GM15510 (cell line): ENCODE measurements around the gene EEF1A1.

Experiments
- POLR2A ChIP-seq: IDR thresholded peaks from 3 replicates; pipeline ENCODE4 v1.6.1; 2011; ENCODE audit warnings: borderline replicate concordance; ENCODE audit not compliant: insufficient read length; ENCODE audit errors: extremely low read depth

EEF1A1 gene

DNA sequence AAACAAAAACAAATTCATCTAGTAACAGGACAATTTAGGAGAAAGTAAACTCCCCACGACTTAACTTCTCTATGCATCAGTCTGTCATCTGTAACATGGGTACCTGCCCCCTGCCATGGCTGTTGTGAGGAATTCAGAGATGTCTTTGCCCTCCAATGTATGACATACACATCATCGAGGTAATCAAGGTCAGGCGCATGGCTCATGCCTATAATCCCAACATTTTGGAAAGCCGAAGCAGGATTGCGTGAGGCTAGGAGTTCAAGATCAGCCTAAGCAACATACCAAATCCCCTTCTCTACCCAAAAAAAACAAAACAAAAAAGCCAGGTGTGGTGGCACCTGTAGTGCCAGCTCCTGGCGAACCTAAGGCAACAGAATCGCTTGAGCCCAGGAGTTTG, 9.0 kb downstream of the EEF1A1 start:
- TF ChIP-seq POLR2A = no peak

DNA sequence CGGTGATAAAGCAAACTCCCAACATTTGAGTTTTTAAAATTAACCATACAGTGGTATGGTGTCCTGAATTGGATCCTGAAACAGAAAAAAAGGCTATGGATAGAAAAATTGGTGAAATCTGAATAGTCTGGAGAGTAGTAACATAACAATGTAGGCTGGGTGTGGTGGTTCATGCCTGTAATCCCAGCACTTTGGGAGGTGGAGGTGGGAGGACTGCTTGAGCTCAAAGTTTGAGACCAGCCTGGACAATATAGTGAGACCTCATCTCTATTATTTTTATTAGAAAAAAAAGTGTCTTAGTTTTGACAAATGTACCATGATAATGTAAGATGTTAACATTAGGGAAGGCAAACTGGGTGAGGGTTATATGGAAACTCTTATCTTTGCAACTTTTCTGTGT, 11.0 kb downstream of the EEF1A1 start:
- no peak for TF ChIP-seq POLR2A

DNA sequence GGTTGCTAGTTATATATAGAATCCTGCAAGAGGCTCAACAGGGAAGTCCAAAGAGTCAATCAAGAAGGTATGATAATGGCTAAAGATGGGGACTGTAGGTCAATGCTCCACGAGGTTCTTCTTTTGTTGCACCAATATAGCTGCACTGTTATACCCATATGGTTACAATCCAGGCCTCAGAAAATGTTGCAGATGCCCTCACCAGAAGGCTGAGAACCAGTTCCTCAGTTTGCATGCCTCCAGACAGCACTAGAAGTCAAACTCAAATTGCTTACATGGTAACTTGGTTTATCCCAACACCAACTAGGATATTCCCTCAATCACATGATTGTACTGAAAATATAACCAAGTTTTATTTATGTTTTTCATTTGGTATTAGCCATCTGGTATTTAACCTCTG, 12.1 kb downstream of the EEF1A1 start:
- no peak for TF ChIP-seq POLR2A

DNA sequence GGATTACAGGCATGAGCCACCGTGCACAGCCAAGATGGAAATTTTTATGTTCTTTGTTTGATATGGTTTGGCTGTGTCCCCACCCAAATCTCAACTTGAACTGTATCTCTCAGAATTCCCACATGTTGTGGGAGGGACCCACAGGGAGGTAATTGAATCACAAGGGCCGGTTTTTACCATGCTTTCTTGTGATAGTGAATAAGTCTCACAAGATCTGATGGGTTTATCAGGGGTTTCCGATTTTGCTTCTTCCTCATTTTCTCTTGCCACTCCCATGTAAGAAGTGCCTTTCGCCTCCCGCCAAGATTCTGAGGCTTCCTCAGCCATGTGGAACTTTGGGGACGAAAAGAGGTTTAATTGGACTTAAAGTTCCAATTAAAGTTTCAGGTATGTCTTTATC, 14.6 kb downstream of the EEF1A1 start:
- no peak for TF ChIP-seq POLR2A

DNA sequence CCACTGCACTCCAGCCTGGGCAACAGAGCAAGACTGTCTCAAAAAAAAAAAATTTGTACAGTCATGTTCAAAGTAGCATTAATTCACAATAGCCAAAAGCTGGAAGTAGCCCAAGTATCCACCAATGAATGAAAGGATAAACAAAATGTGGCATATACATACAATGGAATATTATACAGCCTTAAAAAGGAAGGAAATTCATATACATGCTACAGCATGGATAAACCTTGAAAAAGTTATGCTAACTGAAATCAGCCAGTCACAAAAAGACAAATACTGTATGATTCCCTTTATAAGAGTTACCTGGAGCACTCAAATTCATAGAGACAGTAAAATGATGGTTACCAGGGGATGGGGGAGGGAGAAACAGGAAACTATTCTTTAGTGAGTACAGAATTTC, 15.7 kb downstream of the EEF1A1 start:
- no peak for TF ChIP-seq POLR2A

GRCh38 chr6:73504160-73504559, 16.7 kb downstream of the EEF1A1 start:
- TF ChIP-seq POLR2A = no peak

DNA sequence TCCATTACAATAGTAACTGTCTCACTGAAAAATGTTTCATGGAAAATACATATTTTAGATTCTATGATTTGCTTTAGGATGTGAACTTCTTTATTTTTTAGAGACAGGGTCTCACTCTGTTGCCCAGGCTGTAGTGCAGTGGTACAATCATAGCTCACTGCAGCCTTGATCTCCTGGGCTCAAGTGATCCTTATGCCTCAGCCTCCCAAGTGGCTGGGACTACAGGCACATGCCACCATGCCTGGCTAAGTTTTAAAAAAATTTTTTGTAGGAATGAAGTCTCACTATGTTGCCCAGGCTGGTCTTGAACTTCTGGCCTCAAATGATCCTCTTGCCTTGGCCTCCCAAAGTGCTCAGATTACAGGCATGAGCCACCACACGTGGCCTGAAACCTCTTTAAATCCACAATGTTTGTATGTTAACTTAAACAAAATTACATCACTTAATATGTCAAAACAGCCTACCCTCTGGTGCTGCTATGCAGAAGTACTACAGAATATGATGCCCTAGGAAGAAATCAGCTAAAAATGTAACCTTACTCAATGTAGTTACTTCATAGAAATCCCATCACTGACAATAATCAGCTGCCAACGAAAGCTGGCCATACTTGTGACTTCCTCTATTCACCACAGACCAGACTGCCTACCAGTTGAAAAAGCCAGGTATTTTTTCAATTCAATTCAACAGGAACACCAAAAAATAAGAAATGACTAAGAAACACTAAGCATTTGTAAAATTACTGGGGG, 17.6 kb downstream of the EEF1A1 start:
- TF ChIP-seq POLR2A = no peak

DNA sequence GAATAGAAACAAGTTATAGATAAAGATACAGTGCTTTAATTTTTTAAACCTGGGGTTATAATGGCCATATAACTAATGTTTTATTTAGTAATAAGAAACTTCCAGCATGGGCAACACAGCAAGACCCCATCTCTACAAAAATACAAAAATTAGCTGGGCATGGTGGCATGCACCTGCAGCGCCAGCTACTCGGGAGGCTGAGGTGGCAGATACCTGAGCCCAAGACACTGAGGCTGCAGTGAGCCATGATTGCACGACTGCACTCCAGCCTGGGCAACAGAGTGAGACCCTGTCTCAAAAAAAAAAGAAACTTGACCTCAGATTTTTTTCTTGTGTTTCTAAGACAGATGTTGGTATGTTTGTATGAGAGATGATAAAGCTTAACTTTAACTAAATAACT, 22.9 kb downstream of the EEF1A1 start:
- no peak for TF ChIP-seq POLR2A

- TF ChIP-seq POLR2A = no peak
Observed at GRCh38 chr6:73491377-73491776, 29.5 kb downstream of the EEF1A1 start.

GRCh38 chr6:73487473-73487872, 33.4 kb downstream of the EEF1A1 start:
- no peak for TF ChIP-seq POLR2A

DNA sequence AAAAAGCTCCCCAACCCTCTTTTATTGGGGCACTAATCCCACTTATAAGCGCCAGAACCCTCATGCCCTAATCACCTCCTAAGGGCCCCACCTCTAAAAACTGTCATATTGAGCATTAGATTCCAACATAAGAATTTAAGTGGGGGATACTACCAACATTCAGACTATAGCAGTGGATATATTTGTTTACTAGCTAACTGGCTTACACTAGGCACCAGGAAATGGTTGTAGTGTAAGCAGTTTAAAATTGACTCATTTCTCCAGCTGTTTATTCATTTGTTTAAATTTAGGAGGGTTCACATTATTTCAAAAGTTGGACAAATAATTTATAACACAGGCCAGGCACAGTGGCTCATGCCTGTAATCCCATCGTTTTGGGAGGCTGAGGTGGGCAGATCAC, 36.4 kb downstream of the EEF1A1 start:
- no peak for TF ChIP-seq POLR2A

GRCh38 chr6:73481969-73482368, 38.9 kb downstream of the EEF1A1 start:
- TF ChIP-seq POLR2A = no peak

GRCh38 chr6:73477407-73477806, 43.4 kb downstream of the EEF1A1 start:
- TF ChIP-seq POLR2A = no peak

GRCh38 chr6:73476723-73477122, 44.1 kb downstream of the EEF1A1 start:
- TF ChIP-seq POLR2A = no peak

DNA sequence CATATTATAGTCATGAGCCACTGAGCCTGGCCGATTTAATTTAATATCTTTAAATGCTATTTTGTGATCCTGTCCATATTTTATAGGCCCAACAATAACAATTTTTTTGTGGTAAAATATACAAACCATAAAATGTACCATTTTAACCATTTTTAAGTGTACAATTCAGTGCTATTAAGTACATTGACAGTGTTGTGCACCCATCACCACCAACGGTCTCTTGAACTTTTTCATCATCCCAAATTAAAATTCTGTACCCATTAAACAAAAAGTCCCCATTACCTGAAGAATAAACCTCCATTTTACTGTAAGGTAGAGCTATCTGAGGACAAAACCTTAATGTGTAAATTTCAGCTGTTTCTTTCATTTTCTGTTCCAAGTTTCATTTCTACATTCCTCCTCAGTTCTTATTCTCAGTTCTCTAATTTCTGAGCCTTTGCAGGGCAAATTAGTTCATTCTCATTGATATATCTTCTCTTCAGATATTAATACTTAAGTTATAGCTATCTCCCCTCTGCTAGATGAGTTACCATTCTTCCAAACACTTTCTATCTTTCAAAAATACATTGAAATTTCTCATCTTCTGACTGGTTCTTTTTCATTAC, 49.0 kb downstream of the EEF1A1 start:
- TF ChIP-seq POLR2A = no peak
